Endothelial cell of umbilical vein (primary cell): Measurements from ENCODE around the gene ALOX5AP.

Source experiments
- CTCF ChIP-seq, 2 donors: IDR thresholded peaks; 1 replicate in 1 of 2; 2 replicates in 1 of 2; pipeline ENCODE4 v1.5.1; 2011; ENCODE audit warnings: low read length in 2 of 2, mild to moderate bottlenecking in 2 of 2, moderate library complexity in 2 of 2, control low read depth in 1 of 2, inconsistent platforms in 1 of 2, low read depth in 1 of 2; ENCODE audit not compliant: insufficient read depth in 1 of 2; ENCODE audit errors: extremely low read depth in 1 of 2
- EZH2 ChIP-seq: IDR thresholded peaks from 2 replicates; pipeline ENCODE4 v1.6.1; 2012; ENCODE audit warnings: borderline replicate concordance, low read depth, mild to moderate bottlenecking, moderate library complexity, low read length, inconsistent platforms; ENCODE audit not compliant: severe bottlenecking
- FOS ChIP-seq: IDR thresholded peaks from 2 replicates; pipeline ENCODE4 v1.6.1; 2011; ENCODE audit warnings: mild to moderate bottlenecking, low read length, moderate library complexity, borderline replicate concordance; ENCODE audit not compliant: insufficient read depth
- GATA2 ChIP-seq: IDR thresholded peaks from 2 replicates; pipeline ENCODE4 v1.7.0; 2011; ENCODE audit warnings: low read depth, mild to moderate bottlenecking, moderate library complexity, mixed read lengths, low read length; ENCODE audit not compliant: insufficient read length, insufficient read depth
- JUN ChIP-seq: IDR thresholded peaks from 2 replicates; pipeline ENCODE4 v1.6.1; 2011; ENCODE audit warnings: borderline replicate concordance, low read depth; ENCODE audit not compliant: insufficient read length, insufficient read depth
- MAX ChIP-seq: IDR thresholded peaks from 2 replicates; pipeline ENCODE4 v1.6.1; 2011; ENCODE audit not compliant: insufficient read depth, insufficient read length
- MYC ChIP-seq: IDR thresholded peaks from one replicate; pipeline ENCODE4 v1.6.1; 2011; ENCODE audit warnings: mild to moderate bottlenecking, low read depth, low read length
- POLR2A ChIP-seq: IDR thresholded peaks from 2 replicates; pipeline ENCODE4 v1.6.1; 2012; ENCODE audit warnings: low read depth, mild to moderate bottlenecking, control low read depth, low read length
- POLR2AphosphoS5 ChIP-seq: IDR thresholded peaks from 2 replicates; pipeline ENCODE4 v1.6.1; 2012; ENCODE audit warnings: low read depth, mild to moderate bottlenecking, control low read depth, low read length, moderate library complexity; ENCODE audit not compliant: insufficient read depth

- TF ChIP-seq CTCF (IDR thresholded peaks at IDR 0.05; ENCODE audit: extremely low read depth in 1 of 2, insufficient read depth in 1 of 2, low read depth in 1 of 2, low read length in 2 of 2), result no peak
- no peak for TF ChIP-seq MYC
- TF ChIP-seq FOS, result no peak
- TF ChIP-seq MAX, result no peak
- TF ChIP-seq POLR2AphosphoS5, result no peak
- no peak for TF ChIP-seq POLR2A
- TF ChIP-seq EZH2, result no peak
- no peak for TF ChIP-seq GATA2
- no peak for TF ChIP-seq JUN
These were observed 5.5 kb upstream of the ALOX5AP start for GRCh38 chr13:30729801-30730200.
